HepG2 (cell line): ENCODE results near the gene CDK15. TPM values are rescaled to one million over a fixed set of nuclear protein-coding genes. Genes with fewer than 3 reads are reported as not detected.

Experiments used
- AKAP8 ChIP-seq: sonication (generic); formaldehyde crosslinking; IDR thresholded peaks from 2 replicates; pipeline ENCODE4 v1.5.1; 2020; ENCODE audit warnings: mild to moderate bottlenecking, missing genetic modification reagents
- CHD2 ChIP-seq: IDR thresholded peaks from 2 replicates; pipeline ENCODE4 v1.6.1; 2011; ENCODE audit warnings: low read depth, low read length, improper control_type of control experiment
- DNMT3B ChIP-seq: conservative IDR thresholded peaks from 2 replicates; pipeline ENCODE4 v1.6.1; 2016; ENCODE audit warnings: missing biosample characterization, control low read depth
- FOSL2 ChIP-seq: sonication (generic); formaldehyde crosslinking; IDR thresholded peaks from 2 replicates; pipeline ENCODE4 v1.4.0; 2020; ENCODE audit warnings: missing genetic modification reagents
- GTF2F1 ChIP-seq: fragments of 150-350 bp; IDR thresholded peaks from 2 replicates; pipeline ENCODE4 v1.6.1; 2014; ENCODE audit warnings: low read length
- HOXA5 ChIP-seq: sonication (generic); formaldehyde crosslinking; IDR thresholded peaks from 2 replicates; pipeline ENCODE4 v1.4.0; 2020; ENCODE audit warnings: missing genetic modification reagents
- JDP2 ChIP-seq: sonication (generic); formaldehyde crosslinking; IDR thresholded peaks from 2 replicates; pipeline ENCODE4 v1.8.1; 2022; ENCODE audit warnings: missing genetic modification reagents, borderline replicate concordance
- MBNL3 ChIP-seq: fragments of 250-450 bp; sonication (Bioruptor Pico); conservative IDR thresholded peaks from 2 replicates; pipeline ENCODE4 v1.8.0; 2022; ENCODE audit warnings: mild to moderate bottlenecking, inconsistent platforms
- MED13 ChIP-seq: sonication (generic); formaldehyde crosslinking; IDR thresholded peaks from 2 replicates; pipeline ENCODE4 v1.5.0; 2020; ENCODE audit warnings: missing genetic modification reagents
- POLR2AphosphoS2 ChIP-seq: IDR thresholded peaks from 2 replicates; pipeline ENCODE4 v1.6.1; 2011; ENCODE audit warnings: low read depth, low read length, improper control_type of control experiment
- RORA ChIP-seq: sonication (generic); formaldehyde crosslinking; IDR thresholded peaks from 2 replicates; pipeline ENCODE4 v1.5.0; 2020; ENCODE audit warnings: mild to moderate bottlenecking, missing genetic modification reagents, moderate library complexity
- SUZ12 ChIP-seq: fragments of 150-350 bp; IDR thresholded peaks from 2 replicates; pipeline ENCODE4 v1.6.1; 2014; ENCODE audit warnings: low read depth, low read length
- TAF15 ChIP-seq: fragments of 200-400 bp; formaldehyde crosslinking; IDR thresholded peaks from one replicate; pipeline ENCODE4 v1.6.1; 2018; ENCODE audit warnings: mild to moderate bottlenecking, low read depth, low read length; ENCODE audit not compliant: poor library complexity, severe bottlenecking
- TBL1XR1 ChIP-seq: fragments of 150-350 bp; IDR thresholded peaks from 2 replicates; pipeline ENCODE4 v1.6.1; 2014; ENCODE audit warnings: borderline replicate concordance, low read length; ENCODE audit not compliant: partially characterized antibody
- ZBTB8A ChIP-seq: sonication (generic); formaldehyde crosslinking; IDR thresholded peaks from 2 replicates; pipeline ENCODE4 v1.4.0; 2020; ENCODE audit warnings: mild to moderate bottlenecking, low read depth, missing genetic modification reagents, borderline replicate concordance
- ZFYVE20 ChIP-seq: sonication (generic); formaldehyde crosslinking; IDR thresholded peaks from 2 replicates; pipeline ENCODE4 v1.8.0; 2023; ENCODE audit warnings: low read depth, mild to moderate bottlenecking, moderate library complexity, missing genetic modification reagents, borderline replicate concordance
- ZNF3 ChIP-seq: IDR thresholded peaks from 2 replicates; pipeline ENCODE4 v1.7.0; 2017; ENCODE audit warnings: inconsistent platforms
- ZNF34 ChIP-seq: sonication (generic); formaldehyde crosslinking; IDR thresholded peaks from 2 replicates; pipeline ENCODE4 v1.4.0; 2020; ENCODE audit warnings: mild to moderate bottlenecking, missing genetic modification reagents, borderline replicate concordance
- ZNF543 ChIP-seq: sonication (generic); formaldehyde crosslinking; IDR thresholded peaks from 2 replicates; pipeline ENCODE4 v1.4.0; 2020; ENCODE audit warnings: mild to moderate bottlenecking, missing genetic modification reagents
- ZNF552 ChIP-seq: sonication (generic); formaldehyde crosslinking; IDR thresholded peaks from 2 replicates; pipeline ENCODE4 v1.9.0; 2022; ENCODE audit warnings: missing genetic modification reagents, mild to moderate bottlenecking, borderline replicate concordance
- ZNF577 ChIP-seq: sonication (generic); formaldehyde crosslinking; IDR thresholded peaks from 2 replicates; pipeline ENCODE4 v1.4.0; 2020; ENCODE audit warnings: mild to moderate bottlenecking, low read depth, missing genetic modification reagents, borderline replicate concordance
- ZNF75D ChIP-seq: sonication (generic); formaldehyde crosslinking; IDR thresholded peaks from 2 replicates; pipeline ENCODE4 v1.8.1; 2023; ENCODE audit warnings: missing genetic modification reagents, mild to moderate bottlenecking, borderline replicate concordance
- ZNF776 ChIP-seq: sonication (generic); formaldehyde crosslinking; IDR thresholded peaks from 2 replicates; pipeline ENCODE4 v1.4.0; 2020; ENCODE audit warnings: mild to moderate bottlenecking, missing genetic modification reagents
- polyA plus RNA-seq, 8 experiments: library from polyadenylated mRNA; depleted of rRNA in 3 of 8; stranded (reverse) in 7 of 8; unstranded in 1 of 8; fragments of >200 nt; fragmentation: Illumina TruSeq in 4 of 8; extraction: Trizol in 4 of 8; gene quantifications; 2 replicates each; pipeline versions ENCODE4 v1.2.1 to v1.2.3, GENCODE V29; 2011 to 2016; ENCODE audit warnings: low read depth in 4 of 8, missing spikeins in 1 of 8, mixed read lengths in 1 of 8; ENCODE audit not compliant: insufficient read depth in 1 of 8
- total RNA-seq, 5 experiments: library from RNA; depleted of rRNA; stranded (reverse); fragments of >200 nt; fragmentation: Illumina TruSeq; extraction: Trizol; gene quantifications; 2 replicates each; pipeline ENCODE4 v1.2.3, GENCODE V29; 2016; ENCODE audit warnings: low read depth in 1 of 5
- TF ChIP-seq, protein P1 (sequence below): sonication (generic); formaldehyde crosslinking; IDR thresholded peaks from 2 replicates; pipeline ENCODE4 v1.9.0; 2021; ENCODE audit warnings: missing genetic modification reagents, borderline replicate concordance
- TF ChIP-seq, protein P2 (sequence below): sonication (generic); formaldehyde crosslinking; IDR thresholded peaks from 2 replicates; pipeline ENCODE4 v1.4.0; 2020; ENCODE audit warnings: missing genetic modification reagents
- TF ChIP-seq, protein P3 (sequence below): sonication (generic); formaldehyde crosslinking; IDR thresholded peaks from 2 replicates; pipeline ENCODE4 v1.4.0; 2020; ENCODE audit warnings: mild to moderate bottlenecking, missing genetic modification reagents

The CDK15 gene
- total and polyA plus RNA-seq, 2 of the 13 experiments (the other 11 are each of a cell fraction or from before 2014, with no cell fraction given): not detected

DNA sequence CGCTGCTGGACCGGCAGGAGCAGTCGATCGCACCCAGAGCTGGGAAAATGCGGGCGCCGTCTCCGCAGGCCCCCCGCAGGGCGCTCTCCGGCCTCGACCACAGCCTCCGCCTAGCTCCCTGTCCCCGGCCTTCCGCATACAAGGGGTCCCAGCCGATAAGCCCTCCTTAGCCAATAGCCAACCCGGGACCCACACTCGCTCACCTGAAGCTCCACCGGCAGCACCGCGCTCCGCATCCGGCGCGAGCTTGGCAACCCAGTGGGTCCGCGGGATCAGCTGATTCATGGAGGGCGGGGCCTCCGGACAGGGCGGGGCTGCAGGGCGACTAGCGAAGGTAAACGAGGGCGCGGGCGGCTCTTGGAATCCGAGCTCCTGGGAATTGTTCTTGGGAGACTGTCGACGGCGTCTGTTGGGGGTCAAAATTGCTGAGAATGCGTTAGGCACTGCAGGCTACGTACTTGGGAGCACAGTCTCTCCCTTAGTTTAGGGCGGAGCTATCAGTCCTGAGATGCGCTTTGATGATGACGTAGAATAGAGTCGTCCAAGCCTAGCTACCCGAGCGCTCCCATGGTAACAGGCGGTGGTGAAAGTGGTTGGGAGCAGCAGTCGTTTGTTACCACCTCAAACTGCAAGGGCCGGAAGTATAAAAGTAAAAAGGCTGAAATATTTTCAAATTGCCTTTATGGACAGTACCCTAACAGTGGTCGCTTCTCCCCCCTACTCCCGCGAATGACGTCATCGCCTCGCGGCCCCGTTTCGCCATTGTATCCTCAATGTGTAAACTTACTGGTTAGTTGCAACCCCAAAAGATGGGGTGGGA, 25.5 kb upstream of the CDK15 start, which contains the start of gene ALS2 (continued):
- TF ChIP-seq ZNF776: peak; percentile 84; the same call in 1 of the 2 replicates
- TF ChIP-seq CHD2: no peak
- TF ChIP-seq MED13 (CRISPR knock-in tag): peak; percentile 66; the same call in 1 of the 2 replicates
- no peak for TF ChIP-seq POLR2AphosphoS2
- TF ChIP-seq, protein P1, sequence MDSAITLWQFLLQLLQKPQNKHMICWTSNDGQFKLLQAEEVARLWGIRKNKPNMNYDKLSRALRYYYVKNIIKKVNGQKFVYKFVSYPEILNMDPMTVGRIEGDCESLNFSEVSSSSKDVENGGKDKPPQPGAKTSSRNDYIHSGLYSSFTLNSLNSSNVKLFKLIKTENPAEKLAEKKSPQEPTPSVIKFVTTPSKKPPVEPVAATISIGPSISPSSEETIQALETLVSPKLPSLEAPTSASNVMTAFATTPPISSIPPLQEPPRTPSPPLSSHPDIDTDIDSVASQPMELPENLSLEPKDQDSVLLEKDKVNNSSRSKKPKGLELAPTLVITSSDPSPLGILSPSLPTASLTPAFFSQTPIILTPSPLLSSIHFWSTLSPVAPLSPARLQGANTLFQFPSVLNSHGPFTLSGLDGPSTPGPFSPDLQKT (CRISPR knock-in tag): no peak
- no peak for TF ChIP-seq GTF2F1
- no peak for TF ChIP-seq RORA (CRISPR knock-in tag)
- TF ChIP-seq DNMT3B (CRISPR knock-in tag): peak; percentile 23
- TF ChIP-seq, protein P2, sequence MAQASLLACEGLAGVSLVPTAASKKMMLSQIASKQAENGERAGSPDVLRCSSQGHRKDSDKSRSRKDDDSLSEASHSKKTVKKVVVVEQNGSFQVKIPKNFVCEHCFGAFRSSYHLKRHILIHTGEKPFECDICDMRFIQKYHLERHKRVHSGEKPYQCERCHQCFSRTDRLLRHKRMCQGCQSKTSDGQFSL (CRISPR knock-in tag): no peak
- TF ChIP-seq JDP2 (CRISPR knock-in tag): no peak
- no peak for TF ChIP-seq ZNF75D
- TF ChIP-seq ZNF34: 0 out of 2 replicates have a peak, but pooled peaks have one; percentile 25
- no peak for TF ChIP-seq ZNF552 (CRISPR knock-in tag)
- TF ChIP-seq ZNF3 (CRISPR knock-in tag): no peak
- peak; percentile 73; the same call in 1 of the 2 replicates for TF ChIP-seq ZNF543 (CRISPR knock-in tag)
- TF ChIP-seq ZNF577: no peak; the same call in 1 of the 2 replicates
- no peak for TF ChIP-seq MBNL3 (CRISPR knock-in tag)
- peak; percentile 14 for TF ChIP-seq TBL1XR1
- TF ChIP-seq AKAP8 (CRISPR knock-in tag): peak; percentile 75; the same call in 1 of the 2 replicates
- no peak for TF ChIP-seq ZFYVE20 (CRISPR knock-in tag)
- peak; percentile 93 for TF ChIP-seq HOXA5
- peak; percentile 76 for TF ChIP-seq FOSL2 (CRISPR knock-in tag)
- no peak for TF ChIP-seq SUZ12
- TF ChIP-seq, protein P3, sequence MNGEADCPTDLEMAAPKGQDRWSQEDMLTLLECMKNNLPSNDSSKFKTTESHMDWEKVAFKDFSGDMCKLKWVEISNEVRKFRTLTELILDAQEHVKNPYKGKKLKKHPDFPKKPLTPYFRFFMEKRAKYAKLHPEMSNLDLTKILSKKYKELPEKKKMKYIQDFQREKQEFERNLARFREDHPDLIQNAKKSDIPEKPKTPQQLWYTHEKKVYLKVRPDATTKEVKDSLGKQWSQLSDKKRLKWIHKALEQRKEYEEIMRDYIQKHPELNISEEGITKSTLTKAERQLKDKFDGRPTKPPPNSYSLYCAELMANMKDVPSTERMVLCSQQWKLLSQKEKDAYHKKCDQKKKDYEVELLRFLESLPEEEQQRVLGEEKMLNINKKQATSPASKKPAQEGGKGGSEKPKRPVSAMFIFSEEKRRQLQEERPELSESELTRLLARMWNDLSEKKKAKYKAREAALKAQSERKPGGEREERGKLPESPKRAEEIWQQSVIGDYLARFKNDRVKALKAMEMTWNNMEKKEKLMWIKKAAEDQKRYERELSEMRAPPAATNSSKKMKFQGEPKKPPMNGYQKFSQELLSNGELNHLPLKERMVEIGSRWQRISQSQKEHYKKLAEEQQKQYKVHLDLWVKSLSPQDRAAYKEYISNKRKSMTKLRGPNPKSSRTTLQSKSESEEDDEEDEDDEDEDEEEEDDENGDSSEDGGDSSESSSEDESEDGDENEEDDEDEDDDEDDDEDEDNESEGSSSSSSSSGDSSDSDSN (CRISPR knock-in tag): peak; percentile 96
- TF ChIP-seq TAF15: peak; percentile 38
- TF ChIP-seq ZBTB8A: no peak; the same call in 1 of the 2 replicates
